ENCODE measurements around the gene SPINK14. TPM values are rescaled to one million over a fixed set of nuclear protein-coding genes. Genes with fewer than 3 reads are reported as not detected.

The SPINK14 gene
- total RNA-seq, 1 donor from 2014 or later = not detected

- TF ChIP-seq CTCF (IDR thresholded peaks at IDR 0.05; ENCODE audit: borderline replicate concordance) = no peak
- intact Hi-C loops (cut with micrococcal nuclease) = no loop called here
- Histone ChIP-seq H3K27me3 (ENCODE audit: low read depth) (no peaks in the 10 kb centered on the region), H3K9me3 (replicated peaks) (no peaks in the 10 kb centered on the region), H3K4me1 (peaks cover 5% of the 10 kb centered on the region), H3K4me3 (no peak overlapping the region), H3K27ac (replicated peaks) (no peak overlapping the region), H3K36me3 (no peaks in the 10 kb centered on the region)
- no peak for DNase-seq
Observed at GRCh38 chr5:148141645-148142044, 26.7 kb upstream of the SPINK14 start.

- no peak for TF ChIP-seq CTCF (IDR thresholded peaks at IDR 0.05; ENCODE audit: borderline replicate concordance)
- intact Hi-C loops (cut with micrococcal nuclease) = no loop called here
- DNase-seq = no peak
- Histone ChIP-seq H3K9me3 (replicated peaks) (no peaks in the 10 kb centered on the region), H3K27ac (replicated peaks) (peak overlapping the region; percentile 20), H3K27me3 (ENCODE audit: low read depth) (no peaks in the 10 kb centered on the region), H3K4me3 (no peak overlapping the region), H3K4me1 (peaks cover 5% of the 10 kb centered on the region), H3K36me3 (no peaks in the 10 kb centered on the region)
Observed at GRCh38 chr5:148145916-148146315, 22.4 kb upstream of the SPINK14 start.

- Histone ChIP-seq H3K4me1 (peaks cover 5% of the 10 kb centered on the region), H3K27ac (replicated peaks) (no peak overlapping the region), H3K9me3 (replicated peaks) (no peaks in the 10 kb centered on the region), H3K4me3 (no peak overlapping the region), H3K27me3 (ENCODE audit: low read depth) (no peaks in the 10 kb centered on the region), H3K36me3 (no peaks in the 10 kb centered on the region)
- no peak for TF ChIP-seq CTCF (IDR thresholded peaks at IDR 0.05; ENCODE audit: borderline replicate concordance)
- intact Hi-C loops (cut with micrococcal nuclease) = no loop called here
- no peak for DNase-seq
Observed at GRCh38 chr5:148146487-148146886, 21.9 kb upstream of the SPINK14 start.

- H3K27me3 ChIP-seq (ENCODE audit: low read depth) = no peaks in the 10 kb centered on the region
Observed at GRCh38 chr5:148147415-148147814, 20.9 kb upstream of the SPINK14 start.

GRCh38 chr5:148151872-148152271, 16.5 kb upstream of the SPINK14 start:
- no peak for TF ChIP-seq CTCF (IDR thresholded peaks at IDR 0.05; ENCODE audit: borderline replicate concordance)
- H3K4me1 ChIP-seq = no peaks in the 10 kb centered on the region

More at GRCh38 chr5:148147415-148147814, 20.9 kb upstream of the SPINK14 start:
- Histone ChIP-seq H3K4me3 (no peak overlapping the region), H3K27ac (replicated peaks) (no peak overlapping the region), H3K4me1 (peaks cover 5% of the 10 kb centered on the region), H3K36me3 (no peaks in the 10 kb centered on the region), H3K9me3 (replicated peaks) (no peaks in the 10 kb centered on the region)
- no peak for TF ChIP-seq CTCF (IDR thresholded peaks at IDR 0.05; ENCODE audit: borderline replicate concordance)
- intact Hi-C loops (cut with micrococcal nuclease) = no loop called here
- no peak for DNase-seq

GRCh38 chr5:148152781-148153180, 15.6 kb upstream of the SPINK14 start:
- H3K27ac ChIP-seq (replicated peaks) = no peak overlapping the region
- H3K4me1 ChIP-seq = no peaks in the 10 kb centered on the region
- no peak for TF ChIP-seq CTCF (IDR thresholded peaks at IDR 0.05; ENCODE audit: borderline replicate concordance)
- no peaks in the 10 kb centered on the region for H3K27me3 ChIP-seq (ENCODE audit: low read depth)
- H3K4me3 ChIP-seq = no peak overlapping the region
- no peak for DNase-seq
- H3K36me3 ChIP-seq = no peaks in the 10 kb centered on the region
- intact Hi-C loops (cut with micrococcal nuclease) = no loop called here
- H3K9me3 ChIP-seq (replicated peaks) = peaks cover 18% of the 10 kb centered on the region

More at GRCh38 chr5:148151872-148152271, 16.5 kb upstream of the SPINK14 start:
- DNase-seq = no peak
- H3K36me3 ChIP-seq = no peaks in the 10 kb centered on the region
- peaks cover 17% of the 10 kb centered on the region for H3K9me3 ChIP-seq (replicated peaks)
- H3K27me3 ChIP-seq (ENCODE audit: low read depth) = no peaks in the 10 kb centered on the region
- intact Hi-C loops (cut with micrococcal nuclease) = no loop called here
- H3K4me3 ChIP-seq = no peak overlapping the region
- no peak overlapping the region for H3K27ac ChIP-seq (replicated peaks)

Data from left ventricle myocardium inferior (tissue), 1 donor.